Stimulated activated CD4-positive, alpha-beta T cell treated with anti-CD3 and anti-CD28 coated beads, Interleukin-1b, Interleukin-23, amount 100 ng/mL, for 4 hours (primary cell): ENCODE measurements around the gene MTMR4.
"Not testable (repeated sequence)": the region's sequence is repeated elsewhere in the genome, so short reads cannot be mapped to it uniquely, and the experiment has no call there.

ENCODE experiments used
- DNase-seq, 2 donors: peaks; one replicate each; pipeline ENCODE4 v3.0.0-alpha.2; 2020; ENCODE audit warnings: low read depth in 2 of 2

Gene MTMR4

DNA sequence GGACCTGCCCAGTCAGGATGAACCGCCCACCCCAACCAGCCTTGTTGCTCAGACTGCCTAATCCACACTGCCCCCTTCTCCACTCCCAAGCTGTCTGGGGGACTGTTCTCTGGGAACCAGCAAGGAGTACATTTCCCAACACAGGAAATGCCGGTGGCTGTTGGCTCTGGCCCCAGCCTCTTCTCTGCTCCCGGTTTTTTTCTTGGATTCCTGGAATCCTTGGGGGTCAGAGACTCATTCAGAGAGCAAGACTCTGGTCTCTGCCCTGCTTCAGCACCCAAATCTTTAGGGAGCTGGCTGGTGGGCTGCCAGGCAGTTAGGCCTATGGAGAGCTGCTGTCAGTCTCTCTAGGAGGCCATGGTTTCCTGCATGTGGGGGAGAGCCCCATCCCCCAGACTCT lies 10.8 kb upstream of the MTMR4 start:
- DNase-seq, result no peak

GRCh38 chr17:58521680-58522079 lies 7.2 kb upstream of the MTMR4 start:
- no peak for DNase-seq

GRCh38 chr17:58520843-58521430 lies 6.5 kb upstream of the MTMR4 start:
- no peak for DNase-seq

- DNase-seq, result peak; percentile 96 to 98
These were observed 3.6 kb upstream of the MTMR4 start for GRCh38 chr17:58517928-58518609.

DNA sequence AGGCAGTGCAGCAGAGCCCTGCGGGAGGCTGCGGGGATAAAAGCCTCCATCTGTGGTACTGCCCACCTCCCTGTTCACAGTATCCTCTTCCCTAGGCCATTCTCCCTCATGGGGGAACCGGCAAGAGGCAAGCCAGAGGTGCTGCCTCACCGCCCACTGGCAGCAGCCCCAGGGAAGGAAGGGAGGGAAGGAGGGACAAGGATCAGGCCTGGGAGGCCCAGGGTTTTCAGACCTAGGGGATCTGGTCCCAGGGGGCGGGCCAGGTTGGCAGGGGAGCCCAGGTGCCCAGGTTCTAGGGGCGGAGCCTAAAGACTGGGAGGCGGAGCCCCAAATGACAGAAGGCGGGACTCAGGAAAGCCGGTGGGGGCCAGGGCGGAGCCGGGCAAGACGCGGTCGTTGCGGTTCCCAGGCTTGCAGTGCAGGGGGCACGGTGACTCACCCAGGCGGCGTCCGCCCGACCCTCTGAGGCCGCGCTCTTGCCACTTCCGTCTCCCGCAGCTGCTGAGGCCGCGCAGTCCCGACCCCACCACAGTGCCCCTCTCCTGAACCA lies 3.0 kb upstream of the MTMR4 start:
- DNase-seq, result no peak

DNA sequence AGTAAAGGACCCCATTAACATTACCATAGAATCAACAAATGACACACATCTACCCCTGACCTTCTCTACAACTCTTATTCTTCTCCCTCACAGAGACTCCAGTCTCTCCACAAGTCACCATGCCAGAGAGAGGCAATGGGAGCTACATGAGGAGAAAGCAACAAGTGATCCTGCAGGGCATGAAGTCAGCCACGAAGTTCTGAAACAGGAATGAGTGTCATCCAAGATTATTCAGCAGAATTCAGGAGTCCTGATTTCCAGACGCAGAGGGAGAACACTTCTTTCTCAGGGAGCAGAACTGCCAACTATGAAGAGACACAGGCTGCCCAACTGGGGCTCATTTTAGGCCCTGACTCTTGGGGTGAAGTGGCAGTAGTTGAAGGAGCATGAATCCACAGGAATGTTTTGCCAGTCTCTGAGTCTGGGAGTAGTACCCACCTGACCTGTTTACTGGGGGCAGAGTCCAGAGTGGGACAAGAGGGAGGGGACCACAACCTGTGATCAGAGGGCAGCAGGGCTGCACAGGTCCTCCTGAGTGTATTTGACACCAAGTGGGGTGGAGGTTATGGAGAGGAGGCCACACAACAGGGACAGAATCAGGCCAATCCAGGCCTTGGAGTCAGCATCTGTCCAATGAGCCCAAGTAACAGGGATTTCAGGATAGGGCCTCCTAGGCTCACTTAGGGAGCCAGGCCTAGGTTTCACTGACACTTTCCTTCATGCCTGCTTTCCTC lies 2.4 kb upstream of the MTMR4 start:
- DNase-seq, result no peak

DNA sequence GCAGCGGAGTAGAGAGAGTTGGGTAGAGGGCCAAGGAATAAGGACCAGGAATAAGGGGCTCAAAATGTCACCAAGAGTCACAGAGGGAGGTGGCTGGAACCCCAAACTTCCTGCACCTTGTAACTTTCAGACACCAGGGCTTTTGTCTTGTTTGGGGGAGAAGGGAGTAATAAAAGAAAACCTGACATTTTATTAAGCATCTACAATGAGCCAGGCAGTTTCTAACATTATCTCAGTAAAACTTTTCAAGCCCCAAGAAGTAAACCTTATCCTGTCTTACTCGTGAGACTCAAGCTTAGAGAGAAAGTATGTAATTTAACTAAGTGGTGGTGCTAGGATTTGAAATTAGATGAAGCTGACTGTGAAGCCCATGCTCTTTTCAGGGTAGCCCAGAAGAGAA lies 848 bp upstream of the MTMR4 start:
- DNase-seq, result no peak

- DNase-seq, result no peak
These were observed 326 bp upstream of the MTMR4 start for GRCh38 chr17:58514770-58515157.

DNA sequence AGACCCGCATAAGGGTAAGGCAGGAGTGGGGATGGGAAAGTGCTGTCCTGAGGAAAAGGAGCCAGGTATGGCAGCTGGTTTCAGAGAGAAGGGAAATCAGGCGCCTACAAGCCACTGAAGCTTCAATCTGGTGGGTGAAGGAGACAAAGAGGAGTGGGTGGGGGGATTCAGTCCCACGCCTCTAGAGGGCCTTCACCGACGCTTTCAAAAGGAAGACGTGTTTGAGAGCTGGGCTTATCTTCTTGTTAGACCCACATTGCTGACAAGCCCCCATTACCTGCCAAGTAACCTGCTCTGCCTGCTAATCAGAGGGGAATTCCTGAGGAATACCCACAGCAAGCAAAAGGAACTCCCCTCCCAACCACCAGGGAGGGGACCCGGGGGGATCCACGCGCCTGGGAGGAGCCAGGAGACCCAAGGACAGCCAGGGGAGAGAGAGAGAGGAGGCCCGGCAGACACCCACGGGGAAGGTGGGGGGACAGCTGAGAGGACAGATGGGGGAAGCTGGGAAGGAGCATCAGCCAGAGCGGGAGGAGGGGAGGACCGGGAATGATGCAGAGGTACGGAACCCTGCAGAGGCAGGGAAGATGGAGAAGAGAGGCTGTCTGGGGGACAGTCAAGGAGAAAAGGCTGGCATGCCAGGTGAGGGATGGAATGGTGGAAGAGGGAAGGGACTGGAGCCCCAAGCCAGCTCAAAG lies 1.0 kb downstream of the MTMR4 start:
- DNase-seq, result peak in 1 of 2 donors; percentile 46

GRCh38 chr17:58510075-58510474 lies 4.4 kb downstream of the MTMR4 start:
- no peak for DNase-seq

- DNase-seq, result no peak
These were observed 5.9 kb downstream of the MTMR4 start for GRCh38 chr17:58508341-58509067.

DNA sequence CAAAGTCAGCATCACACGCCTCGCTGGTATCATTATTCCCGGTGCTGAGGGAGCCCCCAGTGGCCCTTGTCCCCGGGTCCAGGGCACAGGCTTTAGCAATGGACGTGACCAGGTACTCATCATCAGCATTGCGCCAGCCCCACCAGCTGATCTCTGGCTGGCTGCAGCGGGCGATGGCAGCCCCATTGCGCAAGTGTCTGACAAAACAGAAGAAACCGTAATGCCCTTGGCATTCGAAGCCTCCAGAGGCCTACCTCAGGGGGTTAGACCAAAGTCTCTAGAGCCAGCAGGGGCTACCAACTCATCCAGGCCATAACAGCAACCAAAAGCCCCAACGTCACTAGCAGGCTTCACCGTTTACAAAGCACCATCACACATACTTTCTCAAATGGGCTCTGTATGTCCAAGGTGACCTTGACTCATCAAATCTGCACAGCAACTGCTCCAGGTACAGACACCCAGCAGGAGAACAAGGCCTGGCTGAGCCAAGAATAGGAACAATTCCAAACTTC lies 7.3 kb downstream of the MTMR4 start:
- no peak for DNase-seq

- no peak for DNase-seq
These were observed 7.9 kb downstream of the MTMR4 start for GRCh38 chr17:58506354-58507080.

DNA sequence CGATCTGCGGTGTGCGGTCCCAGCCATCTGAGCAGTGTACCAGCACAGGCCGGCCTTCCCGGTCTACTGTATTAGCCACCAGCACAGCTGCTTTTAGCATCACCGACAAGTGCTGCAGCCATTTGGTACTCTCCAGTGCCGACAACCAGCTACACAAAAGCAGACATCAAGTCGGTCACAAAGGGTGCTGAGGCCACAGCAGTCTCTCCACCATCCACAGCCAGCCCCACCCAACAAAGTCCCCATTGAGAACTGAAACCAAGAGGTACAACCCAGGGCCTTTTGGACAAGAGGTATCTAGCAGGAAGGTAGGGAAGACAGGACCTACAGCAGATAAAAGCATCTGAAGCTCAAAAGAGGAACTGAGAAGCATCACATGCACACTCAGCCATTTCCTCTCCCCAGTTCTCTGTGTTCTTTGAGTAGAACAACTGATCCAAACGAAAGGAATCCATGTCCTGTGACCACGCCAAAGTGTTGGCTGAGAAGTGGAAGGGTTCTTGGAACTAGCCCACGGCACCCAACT lies 9.5 kb downstream of the MTMR4 start:
- DNase-seq, result no peak

GRCh38 chr17:58503866-58504265 lies 10.6 kb downstream of the MTMR4 start:
- no peak for DNase-seq

GRCh38 chr17:58503134-58503533 lies 11.3 kb downstream of the MTMR4 start:
- not testable (repeated sequence) for DNase-seq

GRCh38 chr17:58501451-58501850 lies 13.0 kb downstream of the MTMR4 start:
- DNase-seq, result no peak

DNA sequence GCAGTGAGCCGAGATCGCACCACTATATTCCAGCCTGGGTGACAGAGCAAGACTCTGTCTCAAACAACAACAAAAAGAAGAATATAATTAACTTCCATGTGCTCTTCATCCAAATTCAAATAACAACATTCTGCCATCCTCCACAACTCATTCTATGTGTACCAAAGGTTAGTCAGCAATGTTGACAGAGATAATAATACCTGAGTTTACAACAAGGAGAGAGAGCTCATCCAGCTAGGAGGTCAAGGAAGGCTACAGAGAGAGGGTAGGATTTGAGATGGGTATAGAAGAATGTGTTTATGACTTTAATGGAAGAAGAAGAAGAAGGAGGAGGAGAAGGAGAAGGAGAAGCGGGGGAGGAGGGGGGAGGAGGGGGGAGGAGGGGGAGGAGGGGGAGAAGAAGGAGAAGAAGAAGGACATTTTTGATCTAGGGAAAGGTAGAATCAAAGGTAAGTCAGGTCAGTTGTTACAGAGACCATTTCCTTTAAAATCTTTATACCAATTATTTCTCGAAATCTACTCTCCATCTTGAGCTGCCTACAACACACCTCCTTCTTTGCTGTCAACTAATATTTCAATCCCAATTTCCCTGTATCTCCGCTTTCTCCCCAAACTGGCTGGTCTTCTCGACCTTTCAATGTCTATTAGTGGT lies 16.1 kb downstream of the MTMR4 start:
- no peak for DNase-seq

DNA sequence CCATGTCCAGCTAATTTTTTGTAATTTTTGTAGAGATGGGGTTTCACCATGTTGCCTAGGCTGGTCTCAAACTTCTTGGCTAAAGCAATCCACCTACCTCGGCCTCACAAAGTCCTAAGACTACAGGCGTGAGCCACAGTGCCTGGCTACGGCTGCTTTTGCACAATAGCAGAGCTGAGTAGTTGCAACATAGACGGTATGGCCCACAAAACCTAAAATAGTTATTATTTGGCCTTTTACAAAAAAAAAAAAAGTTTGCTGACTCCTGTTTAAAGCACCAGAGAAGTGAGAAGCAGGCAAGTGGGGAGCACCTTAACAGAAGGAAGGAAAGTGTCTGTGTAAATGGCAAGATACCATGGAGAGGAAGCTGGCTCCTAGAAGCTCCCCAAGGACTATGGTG lies 20.9 kb downstream of the MTMR4 start:
- no peak for DNase-seq
